SU-DHL-6 (cell line): ENCODE measurements around the gene CBLB.
A peak's percentile ranks its signal among the peaks of the same experiment; 100 is the strongest.
"Not testable (repeated sequence)": the region's sequence is repeated elsewhere in the genome, so short reads cannot be mapped to it uniquely, and the experiment has no call there.

ENCODE experiments used
- H2AFZ ChIP-seq: fragments of 200-600 bp; sonication (generic); 2 replicates; pipeline ENCODE4 v1.6.1; 2014; ENCODE audit warnings: low read depth, mild to moderate bottlenecking, moderate library complexity, mixed read lengths, antibody characterized with exemption, low read length; ENCODE audit not compliant: severe bottlenecking
- H3F3A ChIP-seq: fragments of 200-600 bp; shearing (Covaris generic); 2 replicates; pipeline ENCODE4 v1.6.0; 2016; ENCODE audit warnings: antibody characterized with exemption, mild to moderate bottlenecking; ENCODE audit not compliant: insufficient read depth
- H3K27ac ChIP-seq: fragments of 200-600 bp; sonication (generic); 2 replicates; pipeline ENCODE4 v1.5.1; 2016; ENCODE audit warnings: low read depth, mild to moderate bottlenecking, low read length, moderate library complexity, mixed read lengths
- H3K27me3 ChIP-seq: fragments of 200-600 bp; sonication (generic), shearing (Covaris generic); 2 replicates; pipeline ENCODE4 v1.6.0; 2014; ENCODE audit warnings: mild to moderate bottlenecking, low read length
- H3K36me3 ChIP-seq: fragments of 200-600 bp; sonication (generic); 2 replicates; pipeline ENCODE4 v1.6.1; 2014; ENCODE audit warnings: mild to moderate bottlenecking, low read length, mixed read lengths
- H3K4me2 ChIP-seq: fragments of 300-600, 200-600 bp; shearing (Covaris generic), sonication (generic); 2 replicates; pipeline ENCODE4 v1.6.0; 2014; ENCODE audit warnings: low read length, low read depth, mild to moderate bottlenecking; ENCODE audit not compliant: poor library complexity, severe bottlenecking
- H3K4me3 ChIP-seq: fragments of 200-600 bp; sonication (generic); 2 replicates; pipeline ENCODE4 v1.5.1; 2014; ENCODE audit warnings: antibody characterized with exemption, low read length, mild to moderate bottlenecking, mixed read lengths; ENCODE audit not compliant: insufficient read depth, poor library complexity, severe bottlenecking
- H3K79me2 ChIP-seq: fragments of 200-600 bp; sonication (generic); 2 replicates; pipeline ENCODE4 v1.6.1; 2014; ENCODE audit warnings: mild to moderate bottlenecking, low read length, moderate library complexity; ENCODE audit not compliant: insufficient read depth
- H3K9ac ChIP-seq: fragments of 200-600 bp; sonication (generic); 2 replicates; pipeline ENCODE4 v1.7.0; 2014; ENCODE audit warnings: mild to moderate bottlenecking, low read length
- H3K9me2 ChIP-seq: fragments of 200-600 bp; sonication (generic); replicated peaks from 2 replicates; pipeline ENCODE4 v1.6.1; 2014; ENCODE audit warnings: low read length; ENCODE audit not compliant: insufficient read depth
- H3K9me3 ChIP-seq: fragments of 200-600 bp; sonication (generic); 2 replicates; pipeline ENCODE4 v1.6.1; 2014; ENCODE audit warnings: low read length, mixed read lengths; ENCODE audit not compliant: insufficient read depth
- H4K20me1 ChIP-seq: fragments of 200-600 bp; sonication (generic); 2 replicates; pipeline ENCODE4 v1.6.1; 2014; ENCODE audit warnings: low read depth, mild to moderate bottlenecking, antibody characterized with exemption, low read length, moderate library complexity, mixed read lengths
- CTCF ChIP-seq: fragments of 200-600 bp; sonication (generic); IDR thresholded peaks from one replicate; pipeline ENCODE4 v1.5.1; 2017; ENCODE audit warnings: antibody characterized with exemption, mild to moderate bottlenecking, low read length, moderate library complexity; ENCODE audit not compliant: insufficient read depth, poor library complexity, severe bottlenecking
- EZH2phosphoT487 ChIP-seq: fragments of 200-600 bp; sonication (generic), shearing (Covaris generic); conservative IDR thresholded peaks from 2 replicates; pipeline ENCODE4 v1.6.1; 2018; ENCODE audit warnings: mild to moderate bottlenecking, antibody characterized with exemption, low read length, moderate library complexity, mixed read lengths

The CBLB gene

GRCh38 chr3:105816833-105817232, 52.0 kb downstream of the CBLB start:
- H3K9ac ChIP-seq, result peak overlapping the region; percentile 56
- H3K36me3 ChIP-seq, result no peaks in the 10 kb centered on the region
- H3K9me2 ChIP-seq, result no peaks in the 10 kb centered on the region
- H3F3A ChIP-seq, result peaks cover 87% of the 10 kb centered on the region
- peak overlapping the region; percentile 95 for H3K27ac ChIP-seq
- no peak overlapping the region for H2AFZ ChIP-seq
- H3K27me3 ChIP-seq, result no peaks in the 10 kb centered on the region
- no peak for TF ChIP-seq EZH2phosphoT487
- TF ChIP-seq CTCF, result no peak
- peaks cover 93% of the 10 kb centered on the region for H3K79me2 ChIP-seq
- peak overlapping the region; percentile 16 for H3K4me3 ChIP-seq
- H3K9me3 ChIP-seq, result no peaks in the 10 kb centered on the region
- H4K20me1 ChIP-seq, result no peaks in the 10 kb centered on the region
- H3K4me2 ChIP-seq, result peak overlapping the region; percentile 99

GRCh38 chr3:105815331-105815730, 53.5 kb downstream of the CBLB start:
- H3K36me3 ChIP-seq, H2AFZ ChIP-seq, H3K9me3 ChIP-seq, H3K4me3 ChIP-seq, H3K9me2 ChIP-seq, H3K27me3 ChIP-seq, H3K9ac ChIP-seq, H4K20me1 ChIP-seq: not testable (repeated sequence)
- Histone ChIP-seq H3K4me2 (peak overlapping the region; percentile 30), H3K27ac (peak overlapping the region; percentile 77), H3K79me2 (peaks cover 91% of the 10 kb centered on the region), H3F3A (peaks cover 80% of the 10 kb centered on the region)

- no peak overlapping the region for H3K4me3 ChIP-seq
- no peaks in the 10 kb centered on the region for H3K9me2 ChIP-seq
- no peak for TF ChIP-seq CTCF
- TF ChIP-seq EZH2phosphoT487, result no peak
- peak overlapping the region; percentile 77 for H3K27ac ChIP-seq
- peaks cover 69% of the 10 kb centered on the region for H3F3A ChIP-seq
- H4K20me1 ChIP-seq, result no peaks in the 10 kb centered on the region
- H3K79me2 ChIP-seq, result peaks cover 94% of the 10 kb centered on the region
- H3K4me2 ChIP-seq, result peak overlapping the region; percentile 78
- H3K36me3 ChIP-seq, result no peaks in the 10 kb centered on the region
- no peak overlapping the region for H2AFZ ChIP-seq
- no peaks in the 10 kb centered on the region for H3K27me3 ChIP-seq
- H3K9ac ChIP-seq, result no peak overlapping the region; the same call in 1 of the 2 replicates
- no peaks in the 10 kb centered on the region for H3K9me3 ChIP-seq
Observed at GRCh38 chr3:105813710-105814109, 55.1 kb downstream of the CBLB start.

GRCh38 chr3:105812194-105812586, 56.6 kb downstream of the CBLB start:
- TF ChIP-seq EZH2phosphoT487 (no peak), CTCF (no peak)
- peaks cover 54% of the 10 kb centered on the region for H3F3A ChIP-seq
- no peaks in the 10 kb centered on the region for H3K27me3 ChIP-seq
- peaks cover 95% of the 10 kb centered on the region for H3K79me2 ChIP-seq
- H3K36me3 ChIP-seq, result no peaks in the 10 kb centered on the region
- H4K20me1 ChIP-seq, result no peaks in the 10 kb centered on the region
- no peaks in the 10 kb centered on the region for H3K9me3 ChIP-seq
- H3K9me2 ChIP-seq, result no peaks in the 10 kb centered on the region
- peak overlapping the region; percentile 77 for H3K27ac ChIP-seq
- peak overlapping the region; percentile 6; the same call in 1 of the 2 replicates for H3K9ac ChIP-seq
- no peak overlapping the region for H3K4me3 ChIP-seq
- H3K4me2 ChIP-seq, result peak overlapping the region; percentile 78
- H2AFZ ChIP-seq, result no peak overlapping the region
